ENCODE results near the gene USHBP1.

GRCh38 chr19:17262557-17262956, 2.0 kb downstream of the USHBP1 start:
- TF ChIP-seq MAX (IDR thresholded peaks at IDR 0.05; ENCODE audit: low read depth, low read length) (no peak), CTCF (IDR thresholded peaks at IDR 0.05; ENCODE audit: low read depth, low read length) (no peak), POLR2A (IDR thresholded peaks at IDR 0.05; ENCODE audit: extremely low read depth, insufficient read length) (no peak)

Measured in NB4 (cell line).